SK-N-SH (cell line): Measurements from ENCODE around the gene TMUB1. TPM values are rescaled to one million over a fixed set of nuclear protein-coding genes. Genes with fewer than 3 reads are reported as not detected.

Source experiments
- CTCF ChIA-PET: fragments of 300-600, 350-600 bp; formaldehyde crosslinking; extraction: SDS; loops from one replicate; lab custom pipeline; 2021; lab: Yijun Ruan, JAX
- POLR2A ChIA-PET: fragments of 350-600 bp; sonication (Branson Sonifier 250); formaldehyde crosslinking; extraction: SDS; loops from one replicate; lab custom pipeline; 2020; ENCODE audit warnings: antibody characterized with exemption, inconsistent platforms; lab: Yijun Ruan, JAX
- DNase-seq: peaks from one replicate; pipeline ENCODE4 v3.0.0; 2012
- H2AFZ ChIP-seq: fragments of 200-600 bp; sonication (generic); 2 replicates; pipeline ENCODE4 v1.8.1; 2016; ENCODE audit warnings: antibody characterized with exemption, mild to moderate bottlenecking, low read depth
- H3F3A ChIP-seq: fragments of 200-600 bp; sonication (generic); replicated peaks from 2 replicates; pipeline ENCODE3; 2016; ENCODE audit warnings: antibody characterized with exemption, mild to moderate bottlenecking; ENCODE audit not compliant: insufficient read depth
- H3K27ac ChIP-seq, 2 experiments: fragments of 200-500 bp in 1 of 2; fragments of 200-600 bp in 1 of 2; sonication (Bioruptor generic) in 1 of 2; sonication (generic), shearing (Covaris generic) in 1 of 2; 2 replicates each; pipeline versions ENCODE4 v1.5.1 to v1.6.1; 2014 to 2016; ENCODE audit warnings: low read depth in 2 of 2, inconsistent platforms in 1 of 2, low read length in 1 of 2, mild to moderate bottlenecking in 1 of 2, mixed read lengths in 1 of 2
- H3K27me3 ChIP-seq: fragments of 200-600 bp; sonication (generic), shearing (Covaris generic); 2 replicates; pipeline ENCODE4 v1.6.1; 2016; ENCODE audit warnings: mixed run types; ENCODE audit not compliant: insufficient read depth
- H3K36me3 ChIP-seq, 2 experiments: fragments of 200-500 bp in 1 of 2; fragments of 200-600 bp in 1 of 2; sonication (Bioruptor generic) in 1 of 2; sonication (generic) in 1 of 2; replicated peaks in 1 of 2; 2 replicates each; pipeline versions ENCODE3 to v1.5.1; 2014 to 2016; ENCODE audit warnings: low read length in 1 of 2, mild to moderate bottlenecking in 1 of 2; ENCODE audit not compliant: insufficient read depth in 2 of 2, control insufficient read depth in 1 of 2
- H3K4me1 ChIP-seq, 2 experiments: fragments of 200-500 bp in 1 of 2; fragments of 200-600 bp in 1 of 2; sonication (Bioruptor generic) in 1 of 2; sonication (generic), shearing (Covaris generic) in 1 of 2; 2 replicates each; pipeline versions ENCODE4 v1.5.1 to v1.6.1; 2014 to 2016; ENCODE audit warnings: low read depth in 1 of 2, low read length in 1 of 2, mixed run types in 1 of 2; ENCODE audit not compliant: insufficient read depth in 2 of 2, control insufficient read depth in 1 of 2
- H3K4me2 ChIP-seq: fragments of 200-600 bp; sonication (generic), shearing (Covaris generic); 2 replicates; pipeline ENCODE4 v1.6.1; 2017; ENCODE audit warnings: mixed run types
- H3K4me3 ChIP-seq, 2 experiments: fragments of 200-500 bp in 1 of 2; fragments of 200-600 bp in 1 of 2; sonication (Bioruptor generic) in 1 of 2; sonication (generic), shearing (Covaris generic) in 1 of 2; 2 replicates each; pipeline versions ENCODE4 v1.5.1 to v1.8.1; 2014 to 2016; ENCODE audit warnings: low read depth in 2 of 2, inconsistent platforms in 1 of 2, low read length in 1 of 2, mild to moderate bottlenecking in 1 of 2, mixed read lengths in 1 of 2, moderate library complexity in 1 of 2
- H3K79me2 ChIP-seq: fragments of 200-600 bp; sonication (generic); 2 replicates; pipeline ENCODE4 v1.8.1; 2017; ENCODE audit warnings: mild to moderate bottlenecking; ENCODE audit not compliant: insufficient read depth
- H3K9ac ChIP-seq: fragments of 200-600 bp; sonication (generic); 2 replicates; pipeline ENCODE4 v1.6.1; 2017; ENCODE audit warnings: mixed run types
- H3K9me2 ChIP-seq: fragments of 200-600 bp; sonication (generic); 2 replicates; pipeline ENCODE4 v1.6.1; 2017; ENCODE audit warnings: mixed run types
- H3K9me3 ChIP-seq: fragments of 200-600 bp; sonication (generic); 2 replicates; pipeline ENCODE4 v1.6.1; 2017; ENCODE audit warnings: mixed run types, mild to moderate bottlenecking, moderate library complexity
- H4K20me1 ChIP-seq: fragments of 200-600 bp; sonication (generic); 2 replicates; pipeline ENCODE4 v1.6.1; 2017; ENCODE audit warnings: mild to moderate bottlenecking, mixed run types; ENCODE audit not compliant: insufficient read depth
- FOXM1 ChIP-seq: IDR thresholded peaks from 2 replicates; pipeline ENCODE4 v1.4.0; 2012; ENCODE audit warnings: low read depth, mild to moderate bottlenecking
- JUND ChIP-seq: IDR thresholded peaks from 2 replicates; pipeline ENCODE4 v1.4.0; 2012
- POLR2AphosphoS5 ChIP-seq: IDR thresholded peaks from 2 replicates; pipeline ENCODE4 v1.6.1; 2012; ENCODE audit warnings: low read depth, low read length
- RCOR1 ChIP-seq: fragments of 150-350 bp; IDR thresholded peaks from 2 replicates; pipeline ENCODE4 v1.6.1; 2017; ENCODE audit warnings: antibody characterized with exemption, low read length
- RXRA ChIP-seq: IDR thresholded peaks from 2 replicates; pipeline ENCODE4 v1.4.0; 2012; ENCODE audit warnings: low read depth, mild to moderate bottlenecking, borderline replicate concordance
- SIN3A ChIP-seq: IDR thresholded peaks from 2 replicates; pipeline ENCODE4 v1.6.1; 2012; ENCODE audit warnings: low read depth, mild to moderate bottlenecking, low read length, moderate library complexity, borderline replicate concordance
- SMC3 ChIP-seq: IDR thresholded peaks from 2 replicates; pipeline ENCODE4 v1.6.1; 2012; ENCODE audit warnings: low read depth, low read length, improper control_type of control experiment
- TAF1 ChIP-seq: IDR thresholded peaks from 2 replicates; pipeline ENCODE4 v1.6.1; 2012; ENCODE audit warnings: low read depth, mild to moderate bottlenecking, low read length, moderate library complexity, borderline replicate concordance
- YY1 ChIP-seq: IDR thresholded peaks from 2 replicates; pipeline ENCODE4 v1.4.0; 2012; ENCODE audit warnings: low read depth, mild to moderate bottlenecking
- WGBS: methylation state at CpG from one replicate; pipeline ENCODE4 v1.1.6; 2017; ENCODE audit warnings: low lambda C conversion rate; 5-methylcytosine and 5-hydroxymethylcytosine counted together
- polyA plus RNA-seq, 3 experiments: library from polyadenylated mRNA; depleted of rRNA; stranded (reverse); fragments of >200 nt; gene quantifications; 2 replicates each; pipeline ENCODE4 v1.2.3, GENCODE V29; 2012
- TF ChIP-seq, protein P1 (sequence below): IDR thresholded peaks from 2 replicates; pipeline ENCODE4 v1.4.0; 2012; ENCODE audit warnings: low read depth
- TF ChIP-seq, protein P2 (sequence below): fragments of 200-600 bp; sonication (generic); IDR thresholded peaks from 2 replicates; pipeline ENCODE4 v1.6.1; 2017; ENCODE audit warnings: antibody characterized with exemption, mild to moderate bottlenecking, moderate library complexity
- TF ChIP-seq, protein P3 (sequence below): IDR thresholded peaks from 2 replicates; pipeline ENCODE4 v1.4.0; 2012; ENCODE audit warnings: low read depth, borderline replicate concordance
- TF ChIP-seq, protein P4 (sequence below): fragments of 150-350 bp; IDR thresholded peaks from 2 replicates; pipeline ENCODE4 v1.6.1; 2017; ENCODE audit warnings: antibody characterized with exemption, low read length, low read depth, borderline replicate concordance

TMUB1 gene
- polyA plus RNA-seq, 1 of the 3 experiments (the other 2 are of a cell fraction): 60.6 TPM

DNA sequence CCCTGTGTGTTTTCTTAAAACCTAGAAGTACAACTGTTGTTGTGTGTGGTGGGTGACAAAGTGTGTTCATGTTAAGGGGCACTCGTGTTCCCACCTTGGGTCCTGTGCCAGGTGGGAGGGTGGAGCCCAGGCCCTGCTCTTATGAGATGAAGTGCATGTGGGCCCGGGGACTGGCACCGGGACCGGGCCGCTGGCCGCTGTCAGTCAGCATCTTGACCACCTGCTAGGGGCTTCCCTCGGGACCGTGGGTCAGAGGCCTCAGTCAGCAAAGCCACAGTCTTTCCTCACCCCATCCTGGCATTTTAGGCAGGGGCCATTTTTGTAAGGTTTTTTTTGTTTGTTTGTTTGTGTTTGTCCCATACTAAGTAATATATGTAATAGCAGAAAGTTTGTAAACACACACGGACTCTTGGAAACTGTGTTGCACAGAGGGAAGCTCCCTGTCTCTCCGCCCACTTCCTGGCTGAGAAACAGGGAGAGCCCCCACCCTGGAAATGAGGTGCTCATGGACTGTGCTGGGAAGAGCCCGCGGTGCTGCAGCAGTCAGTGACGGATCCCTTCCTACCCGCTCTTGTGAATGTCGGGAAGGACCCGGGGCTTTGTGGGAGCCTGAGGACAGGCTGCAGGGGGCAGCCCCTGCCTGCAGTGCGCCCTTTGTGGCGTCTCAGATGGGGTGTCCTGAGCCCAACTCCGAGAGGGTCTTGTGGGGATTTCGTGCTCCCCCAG, 16.4 kb upstream of the TMUB1 start:
- CTCF ChIA-PET: interaction anchor here (4.8 to 18.7 kb wide), 2 partner anchors 13 to 14 kb away, joined by 54 to 474 read pairs; partner anchors contain the start of genes AGAP3, FASTK and TMUB1
- H3K9me3 ChIP-seq: no peaks in the 10 kb centered on the region
- peaks cover 95% of the 10 kb centered on the region for H4K20me1 ChIP-seq
- H3K27ac ChIP-seq: no peak overlapping the region
- POLR2A ChIA-PET: no interaction called here
- peaks cover 28% of the 10 kb centered on the region for H3F3A ChIP-seq
- WGBS: 92% methylated on average over 16 of the region's 20 CpGs
- no peak overlapping the region for H3K4me3 ChIP-seq
- H3K9ac ChIP-seq: no peak overlapping the region
- H3K27me3 ChIP-seq: no peaks in the 10 kb centered on the region
- no peak overlapping the region for H2AFZ ChIP-seq
- peaks cover 0 to 7% of the 10 kb centered on the region in 2 experiments for H3K36me3 ChIP-seq
- peaks cover 99% of the 10 kb centered on the region for H3K79me2 ChIP-seq
- peaks cover 3 to 4% of the 10 kb centered on the region in 2 experiments; a peak in 1 of 4 replicates for H3K4me1 ChIP-seq
- no peaks in the 10 kb centered on the region for H3K9me2 ChIP-seq
- no peak for TF ChIP-seq JUND
- TF ChIP-seq, protein P1, sequence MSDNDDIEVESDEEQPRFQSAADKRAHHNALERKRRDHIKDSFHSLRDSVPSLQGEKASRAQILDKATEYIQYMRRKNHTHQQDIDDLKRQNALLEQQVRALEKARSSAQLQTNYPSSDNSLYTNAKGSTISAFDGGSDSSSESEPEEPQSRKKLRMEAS: no peak
- TF ChIP-seq SMC3: no peak
- no peak for TF ChIP-seq YY1
- TF ChIP-seq RCOR1: no peak
- TF ChIP-seq, all 33 proteins: peak for 0
- no peak overlapping the region for H3K4me2 ChIP-seq
- no peak for DNase-seq

DNA sequence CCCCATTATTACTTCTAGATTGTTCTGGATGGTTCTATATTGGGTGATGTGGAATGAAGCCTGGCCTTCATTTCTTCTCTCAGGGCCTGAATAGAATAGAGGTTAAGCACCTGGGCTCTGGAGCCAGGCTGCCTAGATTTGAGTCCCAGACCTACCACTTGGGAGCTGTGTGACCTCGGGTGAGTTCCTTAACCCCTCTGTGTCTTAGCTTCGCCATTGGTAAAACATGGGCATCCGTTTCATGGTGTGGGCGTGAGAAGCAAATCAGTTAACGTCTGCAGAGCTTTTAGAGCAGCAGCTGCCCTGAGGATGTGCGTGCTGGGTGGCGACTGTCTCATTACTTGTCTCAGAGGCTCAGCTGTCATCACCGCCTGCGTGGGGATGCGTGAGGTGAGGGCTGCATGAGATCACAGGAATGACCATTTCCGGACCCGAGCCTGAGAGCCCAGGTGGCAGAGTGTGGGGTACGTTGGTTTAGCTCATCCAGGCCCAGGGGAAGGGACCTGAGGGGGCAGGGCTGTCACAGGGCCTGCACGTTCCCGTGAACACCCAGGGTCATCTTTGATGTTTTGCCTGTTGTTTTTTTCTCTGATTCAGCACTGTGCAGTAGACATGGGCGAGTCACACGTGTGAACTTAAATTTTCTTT, 12.7 kb upstream of the TMUB1 start:
- DNase-seq: no peak
- Histone ChIP-seq H3K9ac (no peak overlapping the region), H4K20me1 (peaks cover 95% of the 10 kb centered on the region), H3K9me3 (no peaks in the 10 kb centered on the region), H3K9me2 (no peaks in the 10 kb centered on the region), H3K27me3 (no peaks in the 10 kb centered on the region), H3K4me3 (no peak overlapping the region), H3K36me3 (peaks cover 3 to 8% of the 10 kb centered on the region in 2 experiments), H3K4me2 (no peak overlapping the region), H2AFZ (no peak overlapping the region), H3K27ac (no peak overlapping the region), H3K4me1 (peaks cover 0 to 3% of the 10 kb centered on the region in 2 experiments; a peak in 1 of 4 replicates), H3K79me2 (peaks cover 100% of the 10 kb centered on the region), H3F3A (peaks cover 15% of the 10 kb centered on the region)
- ChIA-PET POLR2A (interaction anchor here (0.6 kb wide), 1 partner anchor 10 kb away, joined by 4 read pairs; no protein-coding TSS in a partner anchor), CTCF (interaction anchor here (0.8 to 21.3 kb wide), 5 partner anchors 8 to 63 kb away, joined by 3 to 474 read pairs (median 4); partner anchors contain the start of gene TMUB1)
- TF ChIP-seq POLR2AphosphoS5 (no peak), JUND (no peak), SIN3A (no peak), TAF1 (no peak), RXRA (no peak), FOXM1 (no peak)
- TF ChIP-seq, protein P2, sequence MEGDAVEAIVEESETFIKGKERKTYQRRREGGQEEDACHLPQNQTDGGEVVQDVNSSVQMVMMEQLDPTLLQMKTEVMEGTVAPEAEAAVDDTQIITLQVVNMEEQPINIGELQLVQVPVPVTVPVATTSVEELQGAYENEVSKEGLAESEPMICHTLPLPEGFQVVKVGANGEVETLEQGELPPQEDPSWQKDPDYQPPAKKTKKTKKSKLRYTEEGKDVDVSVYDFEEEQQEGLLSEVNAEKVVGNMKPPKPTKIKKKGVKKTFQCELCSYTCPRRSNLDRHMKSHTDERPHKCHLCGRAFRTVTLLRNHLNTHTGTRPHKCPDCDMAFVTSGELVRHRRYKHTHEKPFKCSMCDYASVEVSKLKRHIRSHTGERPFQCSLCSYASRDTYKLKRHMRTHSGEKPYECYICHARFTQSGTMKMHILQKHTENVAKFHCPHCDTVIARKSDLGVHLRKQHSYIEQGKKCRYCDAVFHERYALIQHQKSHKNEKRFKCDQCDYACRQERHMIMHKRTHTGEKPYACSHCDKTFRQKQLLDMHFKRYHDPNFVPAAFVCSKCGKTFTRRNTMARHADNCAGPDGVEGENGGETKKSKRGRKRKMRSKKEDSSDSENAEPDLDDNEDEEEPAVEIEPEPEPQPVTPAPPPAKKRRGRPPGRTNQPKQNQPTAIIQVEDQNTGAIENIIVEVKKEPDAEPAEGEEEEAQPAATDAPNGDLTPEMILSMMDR: no peak
- TF ChIP-seq, protein P3, sequence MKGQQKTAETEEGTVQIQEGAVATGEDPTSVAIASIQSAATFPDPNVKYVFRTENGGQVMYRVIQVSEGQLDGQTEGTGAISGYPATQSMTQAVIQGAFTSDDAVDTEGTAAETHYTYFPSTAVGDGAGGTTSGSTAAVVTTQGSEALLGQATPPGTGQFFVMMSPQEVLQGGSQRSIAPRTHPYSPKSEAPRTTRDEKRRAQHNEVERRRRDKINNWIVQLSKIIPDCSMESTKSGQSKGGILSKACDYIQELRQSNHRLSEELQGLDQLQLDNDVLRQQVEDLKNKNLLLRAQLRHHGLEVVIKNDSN: no peak
- TF ChIP-seq, protein P4, sequence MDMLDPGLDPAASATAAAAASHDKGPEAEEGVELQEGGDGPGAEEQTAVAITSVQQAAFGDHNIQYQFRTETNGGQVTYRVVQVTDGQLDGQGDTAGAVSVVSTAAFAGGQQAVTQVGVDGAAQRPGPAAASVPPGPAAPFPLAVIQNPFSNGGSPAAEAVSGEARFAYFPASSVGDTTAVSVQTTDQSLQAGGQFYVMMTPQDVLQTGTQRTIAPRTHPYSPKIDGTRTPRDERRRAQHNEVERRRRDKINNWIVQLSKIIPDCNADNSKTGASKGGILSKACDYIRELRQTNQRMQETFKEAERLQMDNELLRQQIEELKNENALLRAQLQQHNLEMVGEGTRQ: no peak
- 92% methylated on average over 17 of the region's 17 CpGs for WGBS
